CD4-positive, alpha-beta T cell treated with Interleukin-4 for 4 hours (primary cell): Measurements from ENCODE around the gene NHP2.
A peak's percentile ranks its signal among the peaks of the same experiment; 100 is the strongest.
"Not testable (repeated sequence)": the region's sequence is repeated elsewhere in the genome, so short reads cannot be mapped to it uniquely, and the experiment has no call there.

Source experiments
- DNase-seq: peaks from one replicate; pipeline ENCODE4 v3.0.0-alpha.2; 2020

NHP2 gene

GRCh38 chr5:178170455-178170854 lies 16.8 kb upstream of the NHP2 start:
- DNase-seq: no peak

GRCh38 chr5:178165581-178165980 lies 11.9 kb upstream of the NHP2 start:
- no peak for DNase-seq

GRCh38 chr5:178163772-178164735 lies 10.4 kb upstream of the NHP2 start:
- DNase-seq: peak; percentile 85

- no peak for DNase-seq
Measured at GRCh38 chr5:178162481-178162880, 8.8 kb upstream of the NHP2 start.

- no peak for DNase-seq
Measured at GRCh38 chr5:178160176-178160575, 6.5 kb upstream of the NHP2 start.

GRCh38 chr5:178155065-178155464 lies 1.4 kb upstream of the NHP2 start:
- no peak for DNase-seq

- DNase-seq: no peak
Measured at GRCh38 chr5:178152491-178153444, 917 bp downstream of the NHP2 start.

- DNase-seq: no peak
Measured at GRCh38 chr5:178150977-178151734, 2.5 kb downstream of the NHP2 start.

GRCh38 chr5:178149199-178149932 lies 4.3 kb downstream of the NHP2 start:
- no peak for DNase-seq

- DNase-seq: no peak
Measured at GRCh38 chr5:178147406-178147805, 6.3 kb downstream of the NHP2 start.

- peak; percentile 76 for DNase-seq
Measured at GRCh38 chr5:178145965-178146820, 7.5 kb downstream of the NHP2 start.

GRCh38 chr5:178143901-178144300 lies 9.8 kb downstream of the NHP2 start:
- no peak for DNase-seq

GRCh38 chr5:178143246-178143645 lies 10.4 kb downstream of the NHP2 start:
- DNase-seq: no peak

GRCh38 chr5:178142642-178143041 lies 11.0 kb downstream of the NHP2 start:
- DNase-seq: no peak

- DNase-seq: no peak
Measured at GRCh38 chr5:178141550-178141949, 12.1 kb downstream of the NHP2 start.

GRCh38 chr5:178137991-178138390 lies 15.7 kb downstream of the NHP2 start:
- no peak for DNase-seq

GRCh38 chr5:178136990-178137389 lies 16.7 kb downstream of the NHP2 start:
- DNase-seq: no peak

- DNase-seq: no peak
Measured at GRCh38 chr5:178131446-178131996, 22.2 kb downstream of the NHP2 start.

- DNase-seq: peak; percentile 77
Measured at GRCh38 chr5:178130576-178131445, 22.9 kb downstream of the NHP2 start, which contains the start of gene RMND5B. Gene RMND5B (plus strand): TSS chr5:178131014. CDS start chr5:178138120, 7,106 bp downstream.

GRCh38 chr5:178130234-178130575 lies 23.5 kb downstream of the NHP2 start:
- DNase-seq: not testable (repeated sequence)
